NK-92 treated with Interleukin-12 subunit alpha and Interleukin-12 subunit beta, amount 100 ng/mL, for 24 hours (cell line): ENCODE results near the gene KCTD3.
A peak's percentile ranks its signal among the peaks of the same experiment; 100 is the strongest.

Experiments
- DNase-seq: peaks from one replicate; lab custom pipeline; 2025; lab: John Stamatoyannopoulos, UW

Gene KCTD3

GRCh38 chr1:215660259-215660658 is 93.2 kb downstream of the KCTD3 start:
- DNase-seq = no peak

- no peak for DNase-seq
These were observed 93.9 kb downstream of the KCTD3 start for GRCh38 chr1:215661033-215661432.

- peak; percentile 18 for DNase-seq
These were observed 98.1 kb downstream of the KCTD3 start for GRCh38 chr1:215665215-215665614.

GRCh38 chr1:215667761-215668160 is 100.7 kb downstream of the KCTD3 start:
- no peak for DNase-seq

- no peak for DNase-seq
These were observed 102.8 kb downstream of the KCTD3 start for GRCh38 chr1:215669806-215670491.
